Endodermal cell (in vitro differentiated cells): ENCODE measurements around the gene PTK7. TPM values are rescaled to one million over a fixed set of nuclear protein-coding genes. Genes with fewer than 3 reads are reported as not detected.

ENCODE experiments used
- DNase-seq: peaks from one replicate; pipeline ENCODE4 v3.0.0-alpha.2; 2017
- H3K27ac ChIP-seq: 2 replicates; pipeline ENCODE4 v1.5.1; 2013; ENCODE audit warnings: mild to moderate bottlenecking, low read depth, low read length, moderate library complexity
- H3K27me3 ChIP-seq: 2 replicates; pipeline ENCODE4 v1.6.1; 2013; ENCODE audit warnings: mild to moderate bottlenecking, low read length, moderate library complexity; ENCODE audit not compliant: insufficient read depth, control insufficient read depth, poor library complexity, severe bottlenecking
- H3K36me3 ChIP-seq: 2 replicates; pipeline ENCODE4 v1.7.0; 2013; ENCODE audit warnings: mild to moderate bottlenecking, low read length, moderate library complexity; ENCODE audit not compliant: control insufficient read depth, insufficient read depth
- H3K4me1 ChIP-seq: one replicate; pipeline ENCODE4 v1.7.0; 2013; ENCODE audit warnings: low read length; ENCODE audit not compliant: control insufficient read depth, insufficient read depth
- H3K4me3 ChIP-seq: 2 replicates; pipeline ENCODE4 v1.5.1; 2013; ENCODE audit warnings: mild to moderate bottlenecking, low read length, moderate library complexity
- H3K9ac ChIP-seq: 2 replicates; pipeline ENCODE4 v1.6.1; 2013; ENCODE audit warnings: mild to moderate bottlenecking, low read length, moderate library complexity; ENCODE audit not compliant: poor library complexity, severe bottlenecking; ENCODE audit errors: extremely low read depth
- H3K9me3 ChIP-seq: 2 replicates; pipeline ENCODE4 v1.6.1; 2013; ENCODE audit warnings: mild to moderate bottlenecking, low read length, moderate library complexity; ENCODE audit not compliant: control insufficient read depth
- H3K27ac Mint-ChIP-seq: 2 replicates; pipeline ENCODE4 v1.8.0; 2020; ENCODE audit warnings: mixed read lengths
- H3K27me3 Mint-ChIP-seq: 2 replicates; pipeline ENCODE4 v1.8.0; 2021; ENCODE audit warnings: mild to moderate bottlenecking, mixed read lengths; ENCODE audit not compliant: insufficient read depth
- H3K36me3 Mint-ChIP-seq: 2 replicates; pipeline ENCODE4 v1.8.0; 2020; ENCODE audit warnings: low read depth, mixed read lengths
- H3K4me1 Mint-ChIP-seq: 2 replicates; pipeline ENCODE4 v1.8.0; 2020; ENCODE audit warnings: mixed read lengths
- H3K4me3 Mint-ChIP-seq: 2 replicates; pipeline ENCODE4 v1.8.0; 2020; ENCODE audit warnings: mild to moderate bottlenecking, moderate library complexity, mixed read lengths
- H3K9me3 Mint-ChIP-seq: 2 replicates; pipeline ENCODE4 v1.8.0; 2020; ENCODE audit warnings: mild to moderate bottlenecking, mixed read lengths
- WGBS, 2 experiments: methylation state at CpG; one replicate each; pipeline versions ENCODE4 v1.1.5 to v1.1.7; 2013; ENCODE audit warnings: missing lambda C conversion rate in 2 of 2, mixed read lengths in 1 of 2; ENCODE audit not compliant: insufficient coverage in 1 of 2, insufficient read length in 1 of 2; 5-methylcytosine and 5-hydroxymethylcytosine counted together
- total RNA-seq, 2 donors: library from RNA; stranded (reverse); fragmentation: NEBNext Ultra II Directional in 1 of 2; extraction: Animal tissue kit (Norgen Biotek cat#: 25700) in 1 of 2; gene quantifications; 2 replicates in 1 of 2; 3 replicates in 1 of 2; pipeline ENCODE4 v1.2.1, GENCODE V29; 2021
- TF ChIP-seq, protein P1 (sequence below): fragments of 200-600 bp; sonication (generic); conservative IDR thresholded peaks from 2 replicates; pipeline ENCODE4 v1.5.0; 2021; ENCODE audit warnings: antibody characterized with exemption, mild to moderate bottlenecking

The PTK7 gene
- total RNA-seq, 2 donors from 2014 or later, result 167 to 183 TPM

DNA sequence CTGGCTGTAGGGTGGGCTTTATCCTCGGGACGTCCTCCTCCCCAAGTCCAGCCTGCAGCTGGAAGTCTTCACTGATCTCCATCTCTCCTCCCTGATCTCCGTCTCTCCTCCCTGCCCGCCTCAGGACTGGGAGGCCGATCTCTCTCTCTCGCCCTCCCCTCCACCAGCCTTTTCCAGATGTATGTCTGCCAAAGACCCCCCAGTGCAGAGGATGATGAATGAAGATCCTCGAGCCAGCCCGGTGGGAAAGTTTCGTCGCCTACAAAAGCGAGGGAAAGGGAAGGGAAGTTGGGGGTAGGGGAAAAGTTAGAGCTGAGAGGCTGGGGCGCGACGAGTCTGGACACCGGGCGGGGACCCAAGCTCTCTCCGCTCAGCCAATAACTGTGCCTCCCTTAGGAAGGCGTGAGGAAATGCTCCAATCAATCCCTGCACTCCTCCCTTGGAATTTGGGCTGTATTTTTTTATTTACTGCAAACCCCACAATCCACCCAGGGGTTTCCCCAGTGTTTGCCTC is 94.4 kb downstream of the PTK7 start:
- Histone ChIP-seq H3K4me3 (peak overlapping the region; percentile 80), H3K9ac (peak overlapping the region; percentile 76), H3K4me1 (peaks cover 14% of the 10 kb centered on the region), H3K36me3 (peaks cover 9% of the 10 kb centered on the region), H3K27me3 (no peaks in the 10 kb centered on the region), H3K27ac (peak overlapping the region; percentile 93), H3K9me3 (no peaks in the 10 kb centered on the region)
- H3K27me3 Mint-ChIP-seq, result peaks cover 2% of the 10 kb centered on the region
- peaks cover 9% of the 10 kb centered on the region for H3K36me3 Mint-ChIP-seq
- TF ChIP-seq, protein P1, sequence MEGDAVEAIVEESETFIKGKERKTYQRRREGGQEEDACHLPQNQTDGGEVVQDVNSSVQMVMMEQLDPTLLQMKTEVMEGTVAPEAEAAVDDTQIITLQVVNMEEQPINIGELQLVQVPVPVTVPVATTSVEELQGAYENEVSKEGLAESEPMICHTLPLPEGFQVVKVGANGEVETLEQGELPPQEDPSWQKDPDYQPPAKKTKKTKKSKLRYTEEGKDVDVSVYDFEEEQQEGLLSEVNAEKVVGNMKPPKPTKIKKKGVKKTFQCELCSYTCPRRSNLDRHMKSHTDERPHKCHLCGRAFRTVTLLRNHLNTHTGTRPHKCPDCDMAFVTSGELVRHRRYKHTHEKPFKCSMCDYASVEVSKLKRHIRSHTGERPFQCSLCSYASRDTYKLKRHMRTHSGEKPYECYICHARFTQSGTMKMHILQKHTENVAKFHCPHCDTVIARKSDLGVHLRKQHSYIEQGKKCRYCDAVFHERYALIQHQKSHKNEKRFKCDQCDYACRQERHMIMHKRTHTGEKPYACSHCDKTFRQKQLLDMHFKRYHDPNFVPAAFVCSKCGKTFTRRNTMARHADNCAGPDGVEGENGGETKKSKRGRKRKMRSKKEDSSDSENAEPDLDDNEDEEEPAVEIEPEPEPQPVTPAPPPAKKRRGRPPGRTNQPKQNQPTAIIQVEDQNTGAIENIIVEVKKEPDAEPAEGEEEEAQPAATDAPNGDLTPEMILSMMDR, result no peak
- peak overlapping the region; percentile 94 for H3K4me3 Mint-ChIP-seq
- H3K4me1 Mint-ChIP-seq, result peaks cover 30% of the 10 kb centered on the region
- peak; percentile 90 for DNase-seq
- peak overlapping the region; percentile 99 for H3K27ac Mint-ChIP-seq
- WGBS, 2 experiments, result 0 to 2% methylated on average over 11 to 18 of the region's 18 CpGs
- H3K9me3 Mint-ChIP-seq, result no peaks in the 10 kb centered on the region

GRCh38 chr6:43170931-43171706 is 95.0 kb downstream of the PTK7 start, which contains the start of gene SRF:
Gene SRF (plus strand): TSS chr6:43171269. CDS start chr6:43171657, 388 bp downstream.
- Histone ChIP-seq H3K36me3 (peaks cover 15% of the 10 kb centered on the region), H3K9me3 (no peaks in the 10 kb centered on the region), H3K9ac (peak within 1 kb of the TSS; percentile 76), H3K4me1 (peaks cover 14% of the 10 kb centered on the region), H3K27ac (peak within 1 kb of the TSS; percentile 93), H3K4me3 (peak within 1 kb of the TSS; percentile 95), H3K27me3 (no peaks in the 10 kb centered on the region)
- Mint-ChIP-seq H3K27me3 (peaks cover 2% of the 10 kb centered on the region), H3K27ac (peak within 1 kb of the TSS; percentile 99), H3K4me3 (peak within 1 kb of the TSS; percentile 94), H3K9me3 (no peaks in the 10 kb centered on the region), H3K4me1 (peaks cover 30% of the 10 kb centered on the region), H3K36me3 (peaks cover 15% of the 10 kb centered on the region)
- TF ChIP-seq, protein P1, result peak; percentile 88
- 0% methylated on average over 43 to 83 of the region's 83 CpGs for WGBS, 2 experiments
- peak; percentile 100 for DNase-seq

DNA sequence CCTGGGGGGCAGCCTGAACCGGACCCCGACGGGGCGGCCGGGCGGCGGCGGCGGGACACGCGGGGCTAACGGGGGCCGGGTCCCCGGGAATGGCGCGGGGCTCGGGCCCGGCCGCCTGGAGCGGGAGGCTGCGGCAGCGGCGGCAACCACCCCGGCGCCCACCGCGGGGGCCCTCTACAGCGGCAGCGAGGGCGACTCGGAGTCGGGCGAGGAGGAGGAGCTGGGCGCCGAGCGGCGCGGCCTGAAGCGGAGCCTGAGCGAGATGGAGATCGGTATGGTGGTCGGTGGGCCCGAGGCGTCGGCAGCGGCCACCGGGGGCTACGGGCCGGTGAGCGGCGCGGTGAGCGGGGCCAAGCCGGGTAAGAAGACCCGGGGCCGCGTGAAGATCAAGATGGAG is 95.6 kb downstream of the PTK7 start:
- peak overlapping the region; percentile 94 for H3K4me3 Mint-ChIP-seq
- H3K27ac Mint-ChIP-seq, result peak overlapping the region; percentile 91
- no peaks in the 10 kb centered on the region for H3K27me3 ChIP-seq
- H3K4me1 Mint-ChIP-seq, result peaks cover 30% of the 10 kb centered on the region
- H3K9me3 Mint-ChIP-seq, result no peaks in the 10 kb centered on the region
- WGBS, 2 experiments, result 0% methylated on average over 21 to 57 of the region's 57 CpGs
- H3K27ac ChIP-seq, result peak overlapping the region; percentile 74
- DNase-seq, result no peak
- no peaks in the 10 kb centered on the region for H3K9me3 ChIP-seq
- TF ChIP-seq, protein P1, result no peak
- peaks cover 2% of the 10 kb centered on the region for H3K27me3 Mint-ChIP-seq
- H3K36me3 ChIP-seq, result peaks cover 21% of the 10 kb centered on the region
- peaks cover 21% of the 10 kb centered on the region for H3K36me3 Mint-ChIP-seq
- peak overlapping the region; percentile 95 for H3K4me3 ChIP-seq
- peaks cover 14% of the 10 kb centered on the region for H3K4me1 ChIP-seq
- peak overlapping the region; percentile 71 for H3K9ac ChIP-seq
